Right lobe of liver (tissue), 4 donors: ENCODE results near the gene SST.

Source experiments
- POLR2A ChIP-seq: fragments of 450-650 bp; IDR thresholded peaks from one replicate; pipeline ENCODE4 v1.6.1; 2017; ENCODE audit warnings: antibody characterized with exemption, mild to moderate bottlenecking
- TF ChIP-seq, protein P1 (sequence below), 4 donors: fragments of 200-600 bp in 3 of 4; fragments of 450-650 bp in 1 of 4; IDR thresholded peaks; one replicate each; pipeline versions ENCODE4 v1.5.1 to v1.8.0; 2016 to 2022; ENCODE audit warnings: antibody characterized with exemption in 4 of 4, mild to moderate bottlenecking in 2 of 4
- donor health status: DM: no; HTN: no; CAD: no.
- donor health status: DM: no; HTN: no; CAD: no.
- donor health status: DM: no; HTN: yes; CAD: no.

GRCh38 chr3:187693431-187693830 is 23.2 kb upstream of the SST start:
- TF ChIP-seq, protein P1, sequence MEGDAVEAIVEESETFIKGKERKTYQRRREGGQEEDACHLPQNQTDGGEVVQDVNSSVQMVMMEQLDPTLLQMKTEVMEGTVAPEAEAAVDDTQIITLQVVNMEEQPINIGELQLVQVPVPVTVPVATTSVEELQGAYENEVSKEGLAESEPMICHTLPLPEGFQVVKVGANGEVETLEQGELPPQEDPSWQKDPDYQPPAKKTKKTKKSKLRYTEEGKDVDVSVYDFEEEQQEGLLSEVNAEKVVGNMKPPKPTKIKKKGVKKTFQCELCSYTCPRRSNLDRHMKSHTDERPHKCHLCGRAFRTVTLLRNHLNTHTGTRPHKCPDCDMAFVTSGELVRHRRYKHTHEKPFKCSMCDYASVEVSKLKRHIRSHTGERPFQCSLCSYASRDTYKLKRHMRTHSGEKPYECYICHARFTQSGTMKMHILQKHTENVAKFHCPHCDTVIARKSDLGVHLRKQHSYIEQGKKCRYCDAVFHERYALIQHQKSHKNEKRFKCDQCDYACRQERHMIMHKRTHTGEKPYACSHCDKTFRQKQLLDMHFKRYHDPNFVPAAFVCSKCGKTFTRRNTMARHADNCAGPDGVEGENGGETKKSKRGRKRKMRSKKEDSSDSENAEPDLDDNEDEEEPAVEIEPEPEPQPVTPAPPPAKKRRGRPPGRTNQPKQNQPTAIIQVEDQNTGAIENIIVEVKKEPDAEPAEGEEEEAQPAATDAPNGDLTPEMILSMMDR (IDR thresholded peaks at IDR 0.05), result no peak
- TF ChIP-seq POLR2A, result no peak
